Keratinocyte (primary cell): ENCODE results near the gene SUPT20HL2. TPM values are rescaled to one million over a fixed set of nuclear protein-coding genes. Genes with fewer than 3 reads are reported as not detected.
"Not testable (repeated sequence)": the region's sequence is repeated elsewhere in the genome, so short reads cannot be mapped to it uniquely, and the experiment has no call there.

Experiments used
- DNase-seq: peaks from one replicate; pipeline ENCODE4 v3.0.0-alpha.2; 2011; ENCODE audit warnings: low read depth, missing footprints, low spot score
- FAIRE-seq: peaks from 2 replicates; lab custom pipeline; 2011; peaks lifted over from hg19 to GRCh38; lab: Jason Lieb, UNC
- H2AFZ ChIP-seq: 2 replicates; pipeline ENCODE4 v1.6.0; 2012; ENCODE audit warnings: low read length, control low read depth, inconsistent platforms; ENCODE audit not compliant: control insufficient read depth
- H3K27ac ChIP-seq: 2 replicates; pipeline ENCODE4 v1.5.1; 2011; ENCODE audit warnings: low read length; ENCODE audit not compliant: control insufficient read depth, insufficient read depth
- H3K27me3 ChIP-seq: 3 replicates; pipeline ENCODE4 v1.6.0; 2011; ENCODE audit warnings: low read length; ENCODE audit not compliant: control insufficient read depth, insufficient read depth; ENCODE audit errors: extremely low read depth
- H3K36me3 ChIP-seq, 2 experiments: 2 replicates in 1 of 2; 3 replicates in 1 of 2; pipeline ENCODE4 v1.5.1; 2011; ENCODE audit warnings: low read length in 2 of 2, mild to moderate bottlenecking in 1 of 2; ENCODE audit not compliant: control insufficient read depth in 2 of 2, insufficient read depth in 2 of 2; ENCODE audit errors: extremely low read depth in 1 of 2
- H3K4me1 ChIP-seq: 3 replicates; pipeline ENCODE4 v1.5.1; 2011; ENCODE audit warnings: low read length; ENCODE audit not compliant: control insufficient read depth, insufficient read depth; ENCODE audit errors: extremely low read depth
- H3K4me2 ChIP-seq: 3 replicates; pipeline ENCODE4 v1.6.0; 2011; ENCODE audit warnings: low read depth, low read length; ENCODE audit not compliant: control insufficient read depth, insufficient read depth; ENCODE audit errors: extremely low read depth
- H3K4me3 ChIP-seq, 3 experiments: fragments of 200-600 bp in 1 of 3; sonication (generic) in 1 of 3; 2 replicates in 2 of 3; 3 replicates in 1 of 3; pipeline ENCODE4 v1.5.1; 2011 to 2016; ENCODE audit warnings: low read length in 3 of 3, mild to moderate bottlenecking in 3 of 3, control low read depth in 2 of 3, inconsistent platforms in 1 of 3, low read depth in 1 of 3, mixed read lengths in 1 of 3, mixed run types in 1 of 3, moderate library complexity in 1 of 3; ENCODE audit not compliant: control insufficient read depth in 2 of 3, insufficient read depth in 2 of 3; ENCODE audit errors: extremely low read depth in 1 of 3
- H3K79me2 ChIP-seq: 2 replicates; pipeline ENCODE4 v1.6.0; 2012; ENCODE audit warnings: low read length; ENCODE audit not compliant: control insufficient read depth, insufficient read depth
- H3K9ac ChIP-seq: 3 replicates; pipeline ENCODE4 v1.6.0; 2011; ENCODE audit warnings: low read length; ENCODE audit not compliant: control insufficient read depth, insufficient read depth; ENCODE audit errors: extremely low read depth
- H3K9me1 ChIP-seq: 3 replicates; pipeline ENCODE4 v1.6.0; 2011; ENCODE audit warnings: low read length; ENCODE audit not compliant: control insufficient read depth, insufficient read depth; ENCODE audit errors: extremely low read depth
- H3K9me3 ChIP-seq: 2 replicates; pipeline ENCODE4 v1.5.1; 2012; ENCODE audit warnings: low read depth, low read length; ENCODE audit not compliant: control insufficient read depth
- H4K20me1 ChIP-seq: 3 replicates; pipeline ENCODE4 v1.6.0; 2011; ENCODE audit warnings: low read length; ENCODE audit not compliant: control insufficient read depth, insufficient read depth; ENCODE audit errors: extremely low read depth
- CTCF ChIP-seq, 3 experiments: IDR thresholded peaks in 1 of 3; conservative IDR thresholded peaks in 1 of 3; optimal IDR thresholded peaks in 1 of 3; 2 replicates in 2 of 3; 3 replicates in 1 of 3; pipeline versions ENCODE3 to v1.5.1; 2011; ENCODE audit warnings: low read length in 3 of 3, mild to moderate bottlenecking in 3 of 3, moderate library complexity in 2 of 3, control low read depth in 1 of 3, inconsistent platforms in 1 of 3; ENCODE audit not compliant: insufficient read depth in 2 of 3; ENCODE audit errors: extremely low read depth in 1 of 3
- EZH2 ChIP-seq: IDR thresholded peaks from one replicate; pipeline ENCODE4 v1.6.1; 2012; ENCODE audit warnings: inconsistent platforms, mild to moderate bottlenecking, low read length, moderate library complexity
- dilution Hi-C: fragments of 300-500 bp; cut with MboI; formaldehyde crosslinking; loops from one replicate; pipeline ENCODE4 v1.7.0; 2020; ENCODE audit warnings: low sequenced_read_pairs; ENCODE audit not compliant: extremely low pct_ligation_motif_present
- polyA minus RNA-seq, 3 experiments: library from RNA; depleted of rRNA, polyadenylated mRNA; stranded (reverse); fragments of >200 nt; gene quantifications; 1 replicate in 1 of 3; 2 replicates in 1 of 3; 3 replicates in 1 of 3; pipeline ENCODE4 v1.2.3, GENCODE V29; 2011
- polyA plus RNA-seq, 5 experiments: library from polyadenylated mRNA; depleted of rRNA in 3 of 5; stranded (reverse) in 3 of 5; stranded (forward) in 1 of 5; unstranded in 1 of 5; fragments of >200 nt; gene quantifications; 1 replicate in 1 of 5; 2 replicates in 3 of 5; 3 replicates in 1 of 5; pipeline versions ENCODE4 v1.2.1 to v1.2.3, GENCODE V29; 2011 to 2012; ENCODE audit warnings: missing spikeins in 2 of 5, low read depth in 1 of 5, low replicate concordance in 1 of 5

SUPT20HL2 gene
- not detected in 3 replicates for polyA plus RNA-seq
- polyA plus RNA-seq (2011; ENCODE audit: low read depth): not detected
- polyA plus RNA-seq (2011; cell fraction: cytosol; rRNA removed): not detected in 2 replicates
- polyA plus RNA-seq (2011; cell fraction: nucleus; rRNA removed): not detected in 2 replicates
- not detected in 2 replicates for polyA plus RNA-seq (2012; ENCODE audit: low replicate concordance)
- not detected in 3 replicates for polyA minus RNA-seq
- polyA minus RNA-seq (2011; cell fraction: cytosol; rRNA and poly(A)+ RNA removed): not detected
- polyA minus RNA-seq (2011; cell fraction: nucleus; rRNA and poly(A)+ RNA removed): not detected in 2 replicates

GRCh38 chrX:24314019-24314635 is at the start of gene SUPT20HL2:
SUPT20HL2 (minus strand) TSS chrX:24314069; CDS start chrX:24313315, 754 bp downstream.
- DNase-seq: no peak
- no peak for FAIRE-seq
- dilution Hi-C loops: no loop called here

GRCh38 chrX:24362089-24362745 is 48.3 kb upstream of the SUPT20HL2 start:
- H3K79me2 ChIP-seq, FAIRE-seq, H2AFZ ChIP-seq, H3K27ac ChIP-seq, H3K4me3 ChIP-seq, H3K9me3 ChIP-seq, DNase-seq, H3K4me1 ChIP-seq, H3K9ac ChIP-seq, H3K36me3 ChIP-seq, H4K20me1 ChIP-seq, dilution Hi-C loops, H3K4me2 ChIP-seq, H3K27me3 ChIP-seq, H3K9me1 ChIP-seq: not testable (repeated sequence)

More at GRCh38 chrX:24314019-24314635, at the start of gene SUPT20HL2:
- no peak within 1 kb of the TSS for H2AFZ ChIP-seq
- no peak within 1 kb of the TSS for H3K9ac ChIP-seq
- H3K4me2 ChIP-seq: no peak within 1 kb of the TSS
- no peaks in the 10 kb centered on the region for H3K4me1 ChIP-seq
- no peak within 1 kb of the TSS for H3K4me3 ChIP-seq
- H4K20me1 ChIP-seq: no peaks in the 10 kb centered on the region
- H3K36me3 ChIP-seq: no peaks in the 10 kb centered on the region
- H3K27me3 ChIP-seq: peaks cover 3% of the 10 kb centered on the region
- TF ChIP-seq EZH2 (no peak), CTCF (optimal IDR thresholded peaks at IDR 0.05 in 1 of 3, IDR thresholded peaks at IDR 0.05 in 1 of 3, conservative IDR thresholded peaks at IDR 0.05 in 1 of 3; ENCODE audit: extremely low read depth in 1 of 3, insufficient read depth in 2 of 3, low read length in 3 of 3) (no peak)
- H3K27ac ChIP-seq: no peak within 1 kb of the TSS
- no peaks in the 10 kb centered on the region for H3K9me1 ChIP-seq
- no peaks in the 10 kb centered on the region for H3K9me3 ChIP-seq
- no peaks in the 10 kb centered on the region for H3K79me2 ChIP-seq
